IMR-90 (cell line): ENCODE results near the gene TIGD4. TPM values are rescaled to one million over a fixed set of nuclear protein-coding genes. Genes with fewer than 3 reads are reported as not detected.
A peak's percentile ranks its signal among the peaks of the same experiment; 100 is the strongest.

ENCODE experiments used
- ATAC-seq: fragments of 200-7000 bp; cut with Tn5 transposase; 2 replicates; pipeline ENCODE4 v1.9.1; 2020; ENCODE audit warnings: low read depth, mild to moderate bottlenecking, moderate library complexity
- BruUV-seq: library from RNA; stranded (reverse); fragments of 400-500 nt; replicated peaks from 2 replicates; lab custom pipeline; 2021; lab: Mats Ljungman, UMichigan
- CTCF ChIA-PET: fragments of 300-600 bp; formaldehyde crosslinking; extraction: SDS; loops from one replicate; lab custom pipeline; 2021; ENCODE audit warnings: antibody characterized with exemption; lab: Yijun Ruan, JAX
- POLR2A ChIA-PET: fragments of 300-600 bp; sonication (Branson Sonifier 250); formaldehyde crosslinking; loops from one replicate; lab custom pipeline; 2022; ENCODE audit warnings: antibody characterized with exemption; ENCODE audit not compliant: unreplicated experiment; lab: Charles Lee
- DNase-seq: peaks from one replicate; pipeline ENCODE4 v3.0.0; 2013
- H2AFZ ChIP-seq: replicated peaks from 2 replicates; pipeline ENCODE3; 2013; ENCODE audit warnings: low read length, mild to moderate bottlenecking; ENCODE audit not compliant: poor library complexity
- H2AK5ac ChIP-seq: 2 replicates; pipeline ENCODE4 v1.6.1; 2013; ENCODE audit warnings: low read depth, low read length, inconsistent platforms
- H2AK9ac ChIP-seq: replicated peaks from 2 replicates; pipeline ENCODE3; 2013; ENCODE audit warnings: mild to moderate bottlenecking, low read depth, low read length, moderate library complexity; ENCODE audit not compliant: poor library complexity
- H2BK120ac ChIP-seq: 2 replicates; pipeline ENCODE4 v1.6.1; 2013; ENCODE audit warnings: low read depth, low read length, inconsistent platforms
- H2BK15ac ChIP-seq: 3 replicates; pipeline ENCODE4 v1.6.1; 2013; ENCODE audit warnings: low read depth, low read length, inconsistent platforms
- H2BK20ac ChIP-seq: 2 replicates; pipeline ENCODE4 v1.6.1; 2013; ENCODE audit warnings: low read depth, mild to moderate bottlenecking, inconsistent platforms, low read length, moderate library complexity
- H2BK5ac ChIP-seq: 2 replicates; pipeline ENCODE4 v1.6.1; 2013; ENCODE audit warnings: mild to moderate bottlenecking, low read depth, low read length, inconsistent platforms; ENCODE audit not compliant: poor library complexity, severe bottlenecking
- H3K14ac ChIP-seq: replicated peaks from 2 replicates; pipeline ENCODE4 v1.6.1; 2013; ENCODE audit warnings: low read depth, low read length, inconsistent platforms
- H3K18ac ChIP-seq: 2 replicates; pipeline ENCODE4 v1.6.1; 2013; ENCODE audit warnings: low read depth, low read length, control low read depth
- H3K23ac ChIP-seq: 2 replicates; pipeline ENCODE4 v1.6.1; 2013; ENCODE audit warnings: low read depth, low read length, inconsistent platforms
- H3K27ac ChIP-seq: 2 replicates; pipeline ENCODE4 v1.5.1; 2013; ENCODE audit warnings: mild to moderate bottlenecking, control low read depth, low read length; ENCODE audit not compliant: insufficient read depth
- H3K27me3 ChIP-seq: 2 replicates; pipeline ENCODE4 v1.6.1; 2013; ENCODE audit warnings: low read length; ENCODE audit not compliant: control insufficient read depth, insufficient read depth
- H3K36me3 ChIP-seq: 2 replicates; pipeline ENCODE4 v1.6.1; 2013; ENCODE audit warnings: low read length, mixed read lengths; ENCODE audit not compliant: control insufficient read depth, insufficient read depth
- H3K4ac ChIP-seq: 2 replicates; pipeline ENCODE4 v1.6.1; 2013; ENCODE audit warnings: low read depth, low read length, inconsistent platforms
- H3K4me1 ChIP-seq: 2 replicates; pipeline ENCODE4 v1.6.1; 2013; ENCODE audit warnings: low read length, mixed read lengths; ENCODE audit not compliant: control insufficient read depth, insufficient read depth
- H3K4me2 ChIP-seq: 2 replicates; pipeline ENCODE4 v1.6.1; 2013; ENCODE audit warnings: low read depth, mild to moderate bottlenecking, control low read depth, low read length, moderate library complexity
- H3K4me3 ChIP-seq: 2 replicates; pipeline ENCODE4 v1.5.1; 2013; ENCODE audit warnings: low read depth, mild to moderate bottlenecking, control low read depth, low read length, moderate library complexity; ENCODE audit not compliant: insufficient read depth
- H3K56ac ChIP-seq: 2 replicates; pipeline ENCODE4 v1.6.1; 2013; ENCODE audit warnings: low read length, inconsistent platforms; ENCODE audit not compliant: insufficient read depth; ENCODE audit errors: extremely low read depth
- H3K79me1 ChIP-seq, 2 experiments: 2 replicates each; pipeline ENCODE4 v1.6.1; 2013; ENCODE audit warnings: low read length in 2 of 2, inconsistent platforms in 1 of 2, low read depth in 1 of 2
- H3K9ac ChIP-seq: 2 replicates; pipeline ENCODE4 v1.6.1; 2013; ENCODE audit warnings: low read depth, low read length, control low read depth
- H3K9me1 ChIP-seq: 2 replicates; pipeline ENCODE4 v1.6.1; 2013; ENCODE audit warnings: low read length, inconsistent platforms; ENCODE audit not compliant: insufficient read depth
- H3K9me3 ChIP-seq: 2 replicates; pipeline ENCODE4 v1.6.1; 2013; ENCODE audit warnings: low read length; ENCODE audit not compliant: control insufficient read depth, insufficient read depth
- H4K20me1 ChIP-seq: 2 replicates; pipeline ENCODE4 v1.6.1; 2013; ENCODE audit warnings: low read length, inconsistent platforms; ENCODE audit not compliant: insufficient read depth
- H4K5ac ChIP-seq: 2 replicates; pipeline ENCODE4 v1.6.1; 2013; ENCODE audit warnings: mild to moderate bottlenecking, low read depth, low read length, control low read depth
- H4K8ac ChIP-seq, 2 experiments: 2 replicates each; pipeline ENCODE4 v1.6.1; 2013; ENCODE audit warnings: low read depth in 2 of 2, low read length in 2 of 2, control low read depth in 1 of 2, inconsistent platforms in 1 of 2
- H4K91ac ChIP-seq: 2 replicates; pipeline ENCODE4 v1.6.1; 2013; ENCODE audit warnings: low read depth, low read length, inconsistent platforms; ENCODE audit not compliant: insufficient read depth
- MAFK ChIP-seq: IDR thresholded peaks from 2 replicates; pipeline ENCODE4 v1.6.1; 2012; ENCODE audit warnings: low read depth, low read length, improper control_type of control experiment
- MXI1 ChIP-seq: IDR thresholded peaks from 2 replicates; pipeline ENCODE4 v1.6.1; 2012; ENCODE audit warnings: low read depth, mild to moderate bottlenecking, low read length, moderate library complexity, borderline replicate concordance
- POLR2A ChIP-seq: IDR thresholded peaks from 2 replicates; pipeline ENCODE4 v1.6.1; 2012; ENCODE audit warnings: mild to moderate bottlenecking, low read depth, low read length
- SMC3 ChIP-seq: fragments of 150-350 bp; IDR thresholded peaks from 2 replicates; pipeline ENCODE4 v1.6.1; 2016; ENCODE audit warnings: low read depth, mild to moderate bottlenecking, antibody characterized with exemption, low read length, moderate library complexity
- WGBS, 2 experiments: methylation state at CpG; one replicate each; pipeline versions ENCODE4 v1.1.5 to v1.1.7; 2013; ENCODE audit warnings: missing lambda C conversion rate in 2 of 2; ENCODE audit not compliant: insufficient read length in 1 of 2; ENCODE audit errors: extremely low coverage in 2 of 2; 5-methylcytosine and 5-hydroxymethylcytosine counted together
- dilution Hi-C: fragments of 300-500 bp; cut with HindIII; formaldehyde crosslinking; loops from one replicate; pipeline ENCODE4 v1.14.3; 2018; ENCODE audit warnings: low sequenced_read_pairs; ENCODE audit not compliant: unreplicated experiment
- in situ Hi-C: fragments of 300-500 bp; cut with MboI; formaldehyde crosslinking; loops from 3 replicates; pipeline ENCODE4 v1.14.3; 2019; ENCODE audit warnings: low sequenced_read_pairs, inconsistent platforms, mixed read lengths
- intact Hi-C: fragments of 100-400 bp; cut with micrococcal nuclease; formaldehyde crosslinking; loops from 2 replicates; pipeline ENCODE4 v1.10.0; 2022
- polyA plus RNA-seq, 3 experiments: library from polyadenylated mRNA; depleted of rRNA; stranded (reverse); fragments of >200 nt; gene quantifications; 2 replicates each; pipeline ENCODE4 v1.2.3, GENCODE V29; 2012; ENCODE audit warnings: low replicate concordance in 1 of 3
- total RNA-seq: library from RNA; depleted of rRNA; stranded (reverse); fragments of >200 nt; gene quantifications from 2 replicates; pipeline ENCODE4 v1.2.3, GENCODE V29; 2012

The TIGD4 gene
- total and polyA plus RNA-seq, 2 of the 4 experiments (the other 2 are of a cell fraction) = 0.03 TPM; not detected in 1

DNA sequence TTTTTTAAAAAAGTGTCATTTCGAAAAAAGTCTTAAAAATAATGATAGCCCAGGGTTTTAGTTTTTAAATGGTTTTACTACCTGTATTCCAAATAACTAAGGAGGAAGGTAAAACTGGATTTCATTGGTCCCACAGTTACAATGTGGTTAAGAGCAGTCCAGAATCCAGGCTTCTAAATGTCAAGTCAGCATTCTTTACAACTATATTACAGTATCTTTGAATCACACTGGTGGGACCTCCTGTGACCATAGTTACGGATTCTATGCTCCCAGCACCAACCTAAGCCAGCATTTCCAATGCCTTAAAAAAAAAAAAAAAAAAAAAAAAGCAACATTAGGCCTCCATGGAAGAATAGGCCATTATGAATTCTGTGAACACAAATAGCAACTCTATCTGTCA is 6.2 kb downstream of the TIGD4 start:
- Histone ChIP-seq H3K4me2 (no peak overlapping the region), H3K4me1 (no peaks in the 10 kb centered on the region), H4K8ac (no peak overlapping the region), H2BK20ac (no peak overlapping the region), H3K14ac (no peak overlapping the region), H3K79me1 (no peaks in the 10 kb centered on the region), H2AFZ (no peak overlapping the region), H3K18ac (no peak overlapping the region), H3K9me1 (no peaks in the 10 kb centered on the region), H2BK120ac (no peak overlapping the region), H2AK9ac (no peak overlapping the region), H3K9me3 (no peaks in the 10 kb centered on the region), H3K9ac (no peak overlapping the region), H3K4me3 (no peak overlapping the region), H2BK5ac (no peak overlapping the region), H3K27ac (no peak overlapping the region), H3K27me3 (peaks cover 12% of the 10 kb centered on the region; the same call in 1 of the 2 replicates), H2AK5ac (no peak overlapping the region), H2BK15ac (no peak overlapping the region), H4K20me1 (no peaks in the 10 kb centered on the region), H4K91ac (no peak overlapping the region), H3K36me3 (no peaks in the 10 kb centered on the region), H3K4ac (no peak overlapping the region), H3K23ac (no peak overlapping the region), H4K5ac (no peak overlapping the region), H3K56ac (no peak overlapping the region)
- no peak for DNase-seq
- ChIA-PET CTCF (no interaction called here), POLR2A (no interaction called here)
- intact Hi-C loops = no loop called here
- in situ Hi-C loops = no loop called here
- no CpG with 5 or more reads among the region's 2 CpGs for WGBS, 2 experiments
- no peak for TF ChIP-seq MXI1
- TF ChIP-seq POLR2A = no peak
- TF ChIP-seq MAFK = peak; percentile 96
- TF ChIP-seq SMC3 = no peak
- dilution Hi-C loops = no loop called here
- BruUV-seq = no TSS peak
- ATAC-seq = no peak
